SK-N-DZ (cell line): Measurements from ENCODE around the gene ZFP90.

Source experiments
- DNase-seq: peaks from one replicate; pipeline ENCODE4 v3.0.0-alpha.2; 2015; ENCODE audit warnings: low spot score
- small RNA-seq, 2 experiments: library from RNA; depleted of rRNA; stranded (forward); fragments of <200 nt; gene quantifications; one replicate each; pipeline ENCODE3, GENCODE V24; 2014

Gene ZFP90

DNA sequence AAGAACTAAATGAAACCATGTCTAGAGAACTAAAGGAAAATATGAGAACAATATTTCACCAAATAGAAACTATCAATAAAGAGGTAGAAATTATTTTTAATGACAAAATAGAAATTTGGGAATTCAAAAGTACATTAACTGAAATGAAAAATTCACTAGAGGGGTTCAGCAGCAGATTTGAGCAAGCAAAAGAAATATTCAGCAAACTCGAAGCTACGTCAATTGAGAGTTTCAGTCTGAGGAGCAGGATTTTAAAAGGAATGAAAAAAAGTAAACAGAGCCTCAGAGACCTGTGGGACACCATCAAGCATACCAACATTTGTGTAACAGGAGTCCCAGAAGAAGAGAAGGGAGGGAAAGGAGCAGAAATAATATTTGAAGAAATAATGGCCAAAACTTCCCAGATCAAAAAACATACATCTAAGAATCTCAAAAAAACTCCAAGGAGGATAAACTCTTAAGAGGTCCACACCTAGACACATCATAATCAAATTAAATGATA is 38.3 kb downstream of the ZFP90 start:
- no peak for DNase-seq

DNA sequence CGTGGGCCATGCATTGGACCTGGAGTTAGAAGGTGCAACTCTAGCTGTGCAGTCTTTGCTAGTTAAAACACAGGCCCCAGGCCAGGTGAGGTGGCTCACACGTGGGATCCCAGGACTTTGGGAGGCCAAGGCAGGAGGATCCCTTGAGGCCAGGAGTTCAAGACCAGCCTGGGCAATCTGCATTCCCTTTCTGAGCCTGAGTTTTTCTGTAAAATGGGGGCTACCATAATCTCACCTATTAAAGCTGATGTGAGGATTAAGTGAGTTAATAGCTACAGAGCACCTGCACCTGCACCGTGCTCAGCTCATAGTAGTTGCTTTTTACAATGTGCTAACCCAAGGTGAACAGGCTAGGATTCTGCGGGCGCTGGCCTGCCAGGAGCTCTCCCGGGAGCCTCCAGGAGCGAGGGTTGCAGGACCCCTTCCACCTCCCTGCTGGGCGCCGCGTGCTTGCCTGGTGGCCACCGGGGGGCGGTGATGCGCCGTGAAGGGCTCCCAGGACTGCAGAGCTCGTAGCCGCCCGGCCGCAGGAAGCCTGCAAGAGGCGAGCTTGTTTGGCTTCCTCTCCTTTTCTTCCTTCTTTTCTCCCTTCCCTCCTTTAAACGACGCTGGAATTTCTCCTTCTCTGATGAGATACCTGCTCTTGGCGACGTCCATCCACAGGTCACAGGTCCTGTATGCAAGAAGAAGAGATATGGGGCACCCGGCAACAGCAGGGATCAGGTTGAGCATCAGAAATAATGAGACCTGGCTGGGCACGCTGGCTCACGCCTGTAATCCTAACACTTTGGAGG is 51.3 kb downstream of the ZFP90 start:
- DNase-seq: peak; percentile 44

DNA sequence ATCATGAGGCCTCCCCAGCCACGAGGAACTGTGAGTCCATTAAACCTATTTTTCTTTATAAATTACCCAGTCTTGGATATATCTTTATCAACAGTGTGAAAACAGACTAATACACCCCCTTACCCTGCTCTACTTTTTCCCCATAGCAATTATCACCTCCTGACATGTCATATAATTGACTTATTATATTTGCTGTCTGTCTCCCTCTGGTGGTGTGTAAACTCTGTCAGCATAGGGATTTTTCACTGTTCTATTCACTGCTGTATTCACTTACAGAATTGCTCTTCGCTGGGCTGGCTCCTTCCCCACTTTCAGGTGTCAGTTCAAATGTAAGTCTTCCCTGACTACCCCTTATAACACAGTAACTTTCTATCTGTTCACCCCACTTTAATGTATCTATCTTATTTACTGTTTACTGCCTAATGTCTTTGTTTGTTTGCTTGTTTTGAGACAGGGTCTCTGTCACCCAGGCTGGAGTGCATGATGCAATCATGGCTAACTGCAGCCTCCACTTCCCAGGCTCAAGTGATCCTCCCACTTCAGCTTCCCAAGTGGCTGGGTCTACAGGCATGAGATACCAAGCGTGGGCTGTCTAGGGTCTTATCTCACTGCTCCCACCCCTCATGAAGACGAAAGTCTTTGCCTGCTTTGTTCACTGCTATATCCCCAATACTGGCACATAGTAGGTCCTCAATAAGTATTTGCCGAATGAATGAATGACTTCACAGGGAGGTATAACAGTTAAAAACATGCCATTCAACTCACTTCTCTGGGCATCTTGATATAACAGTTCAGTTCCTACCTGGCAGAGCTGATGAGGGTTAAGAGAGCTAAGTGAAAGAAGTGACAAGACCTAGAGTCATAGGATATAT is 53.6 kb downstream of the ZFP90 start:
- DNase-seq: no peak

DNA sequence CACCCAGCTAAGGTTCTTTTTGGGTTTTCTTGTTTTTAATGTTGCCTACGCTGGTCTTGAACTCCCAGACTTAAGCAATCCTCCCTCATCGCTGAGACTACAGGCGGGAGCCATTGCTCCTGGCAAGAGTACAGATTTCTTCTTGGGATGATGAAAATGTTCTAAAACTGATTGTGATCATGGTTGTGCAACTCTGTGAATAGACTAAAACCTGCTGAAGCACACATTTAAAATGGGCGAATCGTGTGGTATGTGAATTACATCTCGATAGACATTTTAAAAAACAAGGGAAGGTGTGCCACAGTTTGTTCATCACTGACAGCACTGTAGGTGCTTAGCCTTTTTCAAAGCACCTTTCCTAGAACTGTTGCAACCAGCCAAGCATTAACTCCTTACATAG is 57.2 kb downstream of the ZFP90 start:
- no peak for DNase-seq

DNA sequence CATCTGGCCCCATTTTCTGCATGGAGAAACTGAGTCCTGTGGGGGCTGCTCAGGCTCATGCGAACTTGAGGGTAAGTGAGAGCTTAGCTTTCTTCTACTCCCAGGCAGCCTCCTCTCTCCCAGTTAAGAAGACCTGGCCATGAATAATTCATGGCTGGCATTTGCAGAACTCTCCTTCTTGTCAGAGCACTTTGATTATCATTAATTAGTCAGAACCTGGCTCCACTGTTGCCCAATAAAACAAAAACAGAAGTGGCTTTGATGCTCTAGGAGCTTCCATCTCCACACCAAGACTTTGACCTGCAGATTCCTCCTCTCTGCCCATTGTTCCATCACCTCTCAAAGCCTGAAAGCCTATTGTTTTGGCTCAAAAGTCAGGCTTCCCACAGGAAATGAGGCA is 60.5 kb downstream of the ZFP90 start:
- no peak for DNase-seq

DNA sequence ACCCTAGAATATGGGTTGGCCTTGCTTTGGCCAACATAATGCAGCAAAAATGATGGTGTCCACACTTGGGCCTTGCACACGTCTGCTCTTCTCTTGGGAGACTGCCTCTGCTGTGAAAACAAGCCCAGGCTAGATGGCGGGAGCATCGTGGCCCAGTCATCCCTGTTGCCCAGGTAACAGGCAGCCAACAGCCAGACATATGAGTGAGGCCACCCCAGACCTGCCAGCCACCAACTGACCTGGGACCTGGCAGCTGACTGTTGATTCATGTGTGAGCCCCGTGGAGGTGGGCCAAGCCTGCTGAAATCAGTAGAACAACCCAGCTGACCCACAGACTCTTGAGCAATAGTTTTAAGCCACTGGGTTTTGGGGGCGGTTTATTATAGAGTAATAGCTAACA is 66.7 kb downstream of the ZFP90 start:
- no peak for DNase-seq

DNA sequence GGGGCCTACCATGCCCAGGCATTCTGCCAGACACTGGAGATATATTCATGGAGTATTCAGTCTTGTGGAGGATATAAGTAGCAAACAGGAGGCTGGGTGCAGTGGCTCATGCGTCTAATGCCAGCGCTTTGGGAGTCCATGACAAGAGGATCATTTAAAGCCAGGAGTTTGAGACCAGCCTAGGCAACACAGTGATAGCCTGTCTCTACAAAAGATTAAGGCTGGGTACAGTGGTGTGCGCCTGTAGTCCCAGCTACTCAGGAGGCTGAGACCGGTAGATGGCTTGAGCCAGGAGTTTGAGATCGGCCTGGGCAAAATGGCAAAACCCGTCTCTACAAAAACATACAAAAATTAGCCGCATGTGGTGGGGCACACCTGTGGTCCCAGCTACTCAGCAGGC is 68.4 kb downstream of the ZFP90 start:
- DNase-seq: no peak

DNA sequence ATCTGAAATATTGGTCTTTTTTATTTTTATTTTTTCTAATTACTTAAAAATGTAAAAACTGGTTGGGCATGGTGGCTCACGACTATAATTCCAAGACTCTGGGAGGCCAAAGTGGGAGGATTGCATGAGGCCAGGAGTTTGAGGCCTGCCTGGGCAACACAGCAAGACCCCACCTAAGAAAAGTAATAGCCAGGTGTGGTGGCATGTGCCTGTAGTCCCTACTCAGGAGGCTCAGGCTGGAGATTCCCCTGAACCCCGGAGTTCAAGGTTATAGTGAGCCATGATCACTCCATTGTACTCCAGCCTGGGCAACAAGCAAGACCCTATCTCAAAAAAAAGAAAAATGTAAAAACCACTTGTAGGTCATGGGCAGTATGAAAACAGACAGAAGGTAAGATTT is 69.2 kb downstream of the ZFP90 start:
- no peak for DNase-seq

DNA sequence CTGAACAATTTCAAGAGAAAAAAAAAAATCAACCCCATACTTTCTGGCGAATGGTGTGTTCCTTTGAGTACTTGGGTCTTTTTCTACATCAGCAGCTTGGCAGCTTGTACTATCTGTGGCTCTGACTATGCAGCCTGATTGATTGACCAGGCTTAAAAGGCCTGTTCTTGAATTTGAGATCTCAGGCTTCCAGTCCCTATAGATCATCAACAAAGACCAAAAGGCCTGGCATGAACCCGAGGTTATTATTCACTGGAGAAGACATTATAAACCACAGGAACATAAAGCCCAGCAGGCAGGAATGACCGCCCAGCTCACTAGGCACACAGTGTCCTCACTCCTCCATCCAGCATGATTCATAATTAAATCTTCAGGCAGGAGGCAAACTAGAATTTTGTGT is 73.9 kb downstream of the ZFP90 start:
- no peak for DNase-seq

DNA sequence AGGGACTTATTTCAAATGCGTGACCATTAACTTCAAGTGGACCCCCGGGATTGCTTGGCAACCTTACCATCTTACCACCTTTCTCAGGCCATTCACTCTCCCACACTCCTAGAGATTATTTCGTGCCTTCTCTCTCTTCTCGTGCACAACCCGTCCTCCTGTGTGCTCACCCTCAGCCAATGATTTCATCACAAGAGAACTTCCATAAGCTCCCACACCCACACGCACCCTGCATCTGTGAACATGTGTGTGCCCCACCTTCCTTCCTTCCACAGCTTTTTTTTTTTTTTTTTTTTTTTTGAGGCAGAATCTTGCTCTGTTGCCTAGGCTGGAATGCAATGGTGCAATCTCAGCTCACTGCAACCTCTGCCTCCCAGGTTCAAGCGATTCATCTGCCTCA is 78.6 kb downstream of the ZFP90 start:
- DNase-seq: no peak

Small RNA genes within 50 kb of the gene (small RNA-seq; reads per million reads assigned to genes)
- gene RNU4-36P: 0 reads per million in 2 experiments
